B cell (primary cell): ENCODE measurements around the gene LARGE1. TPM values are rescaled to one million over a fixed set of nuclear protein-coding genes. Genes with fewer than 3 reads are reported as not detected.

Experiments
- ATAC-seq: fragments of 200-7000 bp; cut with Tn5 transposase; one replicate; pipeline ENCODE4 v1.10.0; 2021; ENCODE audit warnings: low read depth, mild to moderate bottlenecking, moderate number of reproducible peaks, moderate library complexity
- CTCF ChIA-PET: fragments of 350-600 bp; sonication (Branson Sonifier 250); formaldehyde crosslinking; loops from one replicate; lab custom pipeline; 2021; ENCODE audit warnings: antibody characterized with exemption, inconsistent platforms; lab: Charles Lee
- POLR2A ChIA-PET: fragments of 350-600 bp; sonication (Branson Sonifier 250); formaldehyde crosslinking; loops from one replicate; lab custom pipeline; 2021; ENCODE audit warnings: antibody characterized with exemption; lab: Charles Lee
- DNase-seq: peaks from one replicate; pipeline ENCODE4 v3.0.0; 2013
- H2AFZ ChIP-seq: 2 replicates; pipeline ENCODE4 v1.6.1; 2012; ENCODE audit warnings: mild to moderate bottlenecking, low read depth, low read length; ENCODE audit not compliant: insufficient read depth, poor library complexity, severe bottlenecking
- H3K27ac ChIP-seq, 2 donors: 1 replicate in 1 of 2; 2 replicates in 1 of 2; pipeline ENCODE4 v1.5.1; 2012 to 2013; ENCODE audit warnings: low read length in 2 of 2, mild to moderate bottlenecking in 2 of 2, moderate library complexity in 1 of 2
- H3K27me3 ChIP-seq, 4 experiments: fragments of 200-600 bp in 1 of 4; sonication (generic) in 1 of 4; replicated peaks in 1 of 4; 1 replicate in 2 of 4; 2 replicates in 2 of 4; pipeline versions ENCODE4 v1.6.1 to v1.7.0; 2013 to 2016; ENCODE audit warnings: low read length in 3 of 4, mild to moderate bottlenecking in 2 of 4, mixed read lengths in 1 of 4, moderate library complexity in 1 of 4; ENCODE audit not compliant: insufficient read depth in 4 of 4, control insufficient read depth in 3 of 4; ENCODE audit errors: control extremely low read depth in 1 of 4
- H3K36me3 ChIP-seq, 2 experiments: replicated peaks in 1 of 2; 1 replicate in 1 of 2; 2 replicates in 1 of 2; pipeline versions ENCODE4 v1.6.1 to v1.7.1; 2013; ENCODE audit warnings: low read length in 1 of 2; ENCODE audit not compliant: insufficient read depth in 2 of 2, control insufficient read depth in 1 of 2; ENCODE audit errors: control extremely low read depth in 1 of 2, extremely low read depth in 1 of 2
- H3K4me1 ChIP-seq, 2 donors: fragments of 200-600 bp in 1 of 2; sonication (generic) in 1 of 2; 1 replicate in 1 of 2; 2 replicates in 1 of 2; pipeline versions ENCODE4 v1.5.1 to v1.6.1; 2013 to 2017; ENCODE audit warnings: low read length in 2 of 2; ENCODE audit not compliant: control insufficient read depth in 2 of 2, insufficient read depth in 2 of 2
- H3K4me2 ChIP-seq: replicated peaks from 2 replicates; pipeline ENCODE3; 2012; ENCODE audit warnings: mild to moderate bottlenecking, low read depth, low read length; ENCODE audit not compliant: poor library complexity, severe bottlenecking
- H3K4me3 ChIP-seq, 5 experiments: fragments of 200-600 bp in 1 of 5; sonication (generic) in 1 of 5; 1 replicate in 3 of 5; 2 replicates in 2 of 5; pipeline versions ENCODE4 v1.5.1 to v1.7.0; 2011 to 2016; ENCODE audit warnings: low read length in 4 of 5, mild to moderate bottlenecking in 4 of 5, low read depth in 2 of 5, control low read depth in 1 of 5, moderate library complexity in 1 of 5; ENCODE audit not compliant: insufficient read depth in 1 of 5; ENCODE audit errors: control extremely low read depth in 1 of 5, extremely low read depth in 1 of 5
- H3K79me2 ChIP-seq: fragments of 200-600 bp; sonication (generic); one replicate; pipeline ENCODE4 v1.6.0; 2016; ENCODE audit warnings: low read length; ENCODE audit not compliant: control insufficient read depth, insufficient read depth
- H3K9ac ChIP-seq: fragments of 200-600 bp; sonication (generic); 2 replicates; pipeline ENCODE4 v1.6.1; 2017; ENCODE audit warnings: mild to moderate bottlenecking, low read length, moderate library complexity
- H3K9me3 ChIP-seq, 3 donors: one replicate each; pipeline versions ENCODE4 v1.6.1 to v1.7.1; 2013; ENCODE audit warnings: low read length in 2 of 3; ENCODE audit not compliant: control insufficient read depth in 2 of 3, insufficient read depth in 1 of 3; ENCODE audit errors: control extremely low read depth in 1 of 3
- H4K20me1 ChIP-seq: 2 replicates; pipeline ENCODE4 v1.6.0; 2012; ENCODE audit warnings: mild to moderate bottlenecking, low read length; ENCODE audit not compliant: insufficient read depth, control insufficient read depth, poor library complexity, severe bottlenecking
- H3K27ac Mint-ChIP-seq: one replicate; pipeline ENCODE4 v1.8.0; 2021; ENCODE audit warnings: mixed read lengths
- H3K27me3 Mint-ChIP-seq: one replicate; pipeline ENCODE4 v1.8.0; 2021; ENCODE audit warnings: mixed read lengths
- H3K4me1 Mint-ChIP-seq: one replicate; pipeline ENCODE4 v1.8.0; 2021; ENCODE audit warnings: mixed read lengths
- H3K4me3 Mint-ChIP-seq: one replicate; pipeline ENCODE4 v1.8.0; 2021; ENCODE audit warnings: mixed read lengths
- H3K9me3 Mint-ChIP-seq: one replicate; pipeline ENCODE4 v1.8.0; 2022; ENCODE audit warnings: mixed read lengths; ENCODE audit not compliant: insufficient read depth
- CTCF ChIP-seq: fragments of 200-600 bp; IDR thresholded peaks from one replicate; pipeline ENCODE4 v1.8.0; 2022; ENCODE audit warnings: antibody characterized with exemption, mild to moderate bottlenecking
- EZH2 ChIP-seq: IDR thresholded peaks from 2 replicates; pipeline ENCODE4 v1.6.1; 2012; ENCODE audit warnings: borderline replicate concordance, low read depth, mild to moderate bottlenecking, moderate library complexity, low read length; ENCODE audit not compliant: insufficient read depth, poor library complexity, severe bottlenecking
- WGBS: methylation state at CpG from one replicate; pipeline ENCODE4 v1.1.5; 2013; ENCODE audit warnings: missing lambda C conversion rate; ENCODE audit not compliant: insufficient coverage; 5-methylcytosine and 5-hydroxymethylcytosine counted together
- intact Hi-C: fragments of 100-400 bp; cut with micrococcal nuclease; formaldehyde crosslinking; loops from one replicate; pipeline ENCODE4 v1.10.0; 2022
- polyA plus RNA-seq: library from polyadenylated mRNA; depleted of rRNA; stranded (reverse); fragments of >200 nt; gene quantifications from 2 replicates; pipeline ENCODE4 v1.2.3, GENCODE V29; 2012
- total RNA-seq, 2 donors: library from RNA; stranded (reverse); fragments of 120-200 nt in 1 of 2; gene quantifications; 1 replicate in 1 of 2; 2 replicates in 1 of 2; pipeline versions ENCODE4 v1.2.3 to v1.2.4, GENCODE V29; 2013 to 2022

The LARGE1 gene
- total and polyA plus RNA-seq, 2 donors (not counting 1 experiment from before 2014, with no cell fraction given) = 20.7 to 82.0 TPM

DNA sequence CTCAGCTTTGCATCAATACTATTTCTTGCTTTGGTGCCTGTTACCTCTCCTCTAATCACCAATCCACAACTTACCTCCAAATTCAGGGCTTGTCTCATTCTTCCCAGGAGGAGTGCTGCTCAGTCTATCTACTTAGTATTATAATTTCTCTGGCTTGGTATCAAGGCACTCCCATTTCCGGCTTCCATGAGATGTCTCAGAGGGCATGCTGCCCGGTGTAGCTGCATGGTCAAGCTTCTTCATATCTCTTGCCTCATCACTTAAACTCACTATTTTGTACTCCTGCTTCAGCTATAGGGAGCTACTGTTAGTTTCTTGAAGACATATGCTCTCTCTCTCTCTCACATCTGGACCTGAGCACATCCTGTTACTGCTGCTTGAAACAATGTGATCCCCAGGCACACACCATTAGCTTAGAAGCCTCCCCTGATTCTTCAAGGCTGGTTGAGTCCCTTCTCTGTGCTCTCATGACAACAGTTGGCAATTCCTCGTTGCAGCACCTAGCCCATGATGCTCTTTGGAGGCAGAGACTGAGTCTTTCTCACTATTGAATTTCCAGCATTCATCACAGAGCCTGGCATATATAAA, 679.3 kb downstream of the LARGE1 start:
- peaks cover 22% of the 10 kb centered on the region for H3K4me1 Mint-ChIP-seq
- H3K9ac ChIP-seq = no peak overlapping the region
- intact Hi-C loops = no loop called here
- TF ChIP-seq CTCF (no peak), EZH2 (no peak)
- CTCF ChIA-PET = no interaction called here
- no peaks in the 10 kb centered on the region for H3K27me3 ChIP-seq
- WGBS = 100% methylated on average over 2 of the region's 3 CpGs
- ATAC-seq (no peak), DNase-seq (no peak)
- H3K9me3 ChIP-seq = peaks cover 0 to 6% (median 5%) of the 10 kb centered on the region in 3 donors
- no peak overlapping the region for H3K4me3 Mint-ChIP-seq
- no peaks in the 10 kb centered on the region for H3K79me2 ChIP-seq
- H3K4me2 ChIP-seq = no peak overlapping the region
- no peak overlapping the region for H2AFZ ChIP-seq
- no peak overlapping the region for H3K4me3 ChIP-seq
- H3K27ac Mint-ChIP-seq = no peak overlapping the region
- H3K36me3 ChIP-seq = no peaks in the 10 kb centered on the region
- H3K9me3 Mint-ChIP-seq = peaks cover 2% of the 10 kb centered on the region
- POLR2A ChIA-PET = interaction anchor here (0.6 kb wide), 1 partner anchor 327 kb away, joined by 8 read pairs; no protein-coding TSS in a partner anchor
- H3K4me1 ChIP-seq = peaks cover 16 to 20% of the 10 kb centered on the region in 2 donors
- H3K27ac ChIP-seq = no peak overlapping the region
- H3K27me3 Mint-ChIP-seq = no peaks in the 10 kb centered on the region
- no peaks in the 10 kb centered on the region for H4K20me1 ChIP-seq

DNA sequence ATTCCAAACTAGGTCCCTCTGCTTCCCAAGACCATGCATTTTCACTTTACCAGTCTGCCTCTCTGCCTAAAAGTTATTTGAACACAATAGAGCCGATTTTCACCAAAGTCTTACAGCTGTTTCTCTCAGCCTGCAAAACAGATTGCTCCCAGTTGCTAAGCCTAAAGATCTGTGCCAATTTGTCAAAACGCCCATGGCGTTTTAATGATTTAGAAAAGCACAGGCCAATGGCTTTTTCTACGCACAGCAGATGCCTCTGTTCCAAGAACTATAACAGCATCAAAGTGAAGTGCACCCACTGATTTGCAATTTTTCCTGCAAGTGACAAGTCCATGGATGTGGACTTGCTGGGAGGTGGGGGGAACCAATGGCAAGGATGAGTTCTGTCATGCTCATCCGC, 688.2 kb downstream of the LARGE1 start:
- intact Hi-C loops = no loop called here
- H3K27me3 Mint-ChIP-seq = no peaks in the 10 kb centered on the region
- H3K4me3 ChIP-seq = no peak overlapping the region
- ChIA-PET CTCF (no interaction called here), POLR2A (no interaction called here)
- H3K9me3 Mint-ChIP-seq = peaks cover 14% of the 10 kb centered on the region
- WGBS = 90% methylated on average over 4 of the region's 5 CpGs
- no peaks in the 10 kb centered on the region for H3K27me3 ChIP-seq
- ATAC-seq (no peak), DNase-seq (no peak)
- H3K9ac ChIP-seq = no peak overlapping the region
- no peaks in the 10 kb centered on the region for H4K20me1 ChIP-seq
- H3K79me2 ChIP-seq = no peaks in the 10 kb centered on the region
- peaks cover 3 to 38% (median 6%) of the 10 kb centered on the region in 3 donors for H3K9me3 ChIP-seq
- H3K27ac Mint-ChIP-seq = no peak overlapping the region
- no peak overlapping the region for H2AFZ ChIP-seq
- H3K4me2 ChIP-seq = no peak overlapping the region
- TF ChIP-seq CTCF = no peak
- no peaks in the 10 kb centered on the region for H3K36me3 ChIP-seq
- H3K4me1 Mint-ChIP-seq = peaks cover 13% of the 10 kb centered on the region
- no peak overlapping the region for H3K27ac ChIP-seq
- H3K4me1 ChIP-seq = peaks cover 8 to 11% of the 10 kb centered on the region in 2 donors
- H3K4me3 Mint-ChIP-seq = no peak overlapping the region
